ENCODE data around the gene THBS3.
"Not testable (repeated sequence)": the region's sequence is repeated elsewhere in the genome, so short reads cannot be mapped to it uniquely, and the experiment has no call there.

The THBS3 gene
- total RNA-seq: 30.3 to 45.6 (median 41.9) reads per million in 4 donors

- DNase-seq: no peak
These were observed at the start of gene THBS3 for GRCh38 chr1:155207806-155208540. TSS of gene THBS3 (minus strand) at chr1:155207897. CDS start at chr1:155207876, 21 bp downstream.

- DNase-seq: no peak
These were observed 48.6 kb upstream of the THBS3 start for GRCh38 chr1:155256058-155256852.

DNA sequence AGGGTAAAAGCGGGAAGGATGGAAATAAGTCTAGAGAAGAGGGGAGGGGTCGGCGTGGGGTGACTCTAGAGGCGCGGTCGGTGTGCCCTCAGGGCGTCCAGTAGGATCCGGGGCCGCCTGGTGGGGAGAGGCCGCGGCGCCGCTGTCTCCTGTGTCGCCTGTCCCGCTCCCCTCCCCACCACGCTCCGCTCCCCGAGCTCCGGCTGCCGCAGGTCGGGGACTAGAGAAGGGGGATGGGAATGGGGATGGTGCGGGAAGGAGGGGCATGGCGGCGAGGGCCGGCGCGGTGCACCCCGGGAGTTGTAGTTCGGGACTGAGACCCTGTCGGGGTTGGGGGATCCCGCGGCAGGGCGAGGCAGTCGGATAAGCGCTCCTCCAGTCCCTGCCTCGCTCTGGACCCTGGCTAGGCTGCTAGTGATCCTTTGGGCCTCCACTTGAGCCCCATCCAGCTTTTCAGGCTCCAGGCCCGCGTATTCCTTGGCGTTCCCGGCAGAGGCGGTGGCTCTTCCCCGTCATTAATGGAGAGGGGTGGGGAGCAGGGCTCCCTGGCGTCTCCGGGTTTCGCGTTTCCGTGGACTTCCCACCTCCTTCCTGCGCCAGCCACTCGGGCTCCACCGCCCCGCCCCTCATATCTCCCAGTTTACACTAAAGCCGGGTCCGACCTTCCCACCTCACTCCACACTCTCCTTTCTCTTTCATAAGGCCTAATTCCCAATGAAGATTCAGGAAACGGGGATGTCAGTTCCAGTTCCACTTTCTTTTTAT lies 47.7 kb upstream of the THBS3 start, which contains the start of gene ENTREP3:
Gene ENTREP3 (minus strand): TSS at position 241 of the 765 bp plus-strand sequence. CDS start 606 bp downstream, outside the sequence.
- DNase-seq: peak; percentile 54 to 76 (median 71)

DNA sequence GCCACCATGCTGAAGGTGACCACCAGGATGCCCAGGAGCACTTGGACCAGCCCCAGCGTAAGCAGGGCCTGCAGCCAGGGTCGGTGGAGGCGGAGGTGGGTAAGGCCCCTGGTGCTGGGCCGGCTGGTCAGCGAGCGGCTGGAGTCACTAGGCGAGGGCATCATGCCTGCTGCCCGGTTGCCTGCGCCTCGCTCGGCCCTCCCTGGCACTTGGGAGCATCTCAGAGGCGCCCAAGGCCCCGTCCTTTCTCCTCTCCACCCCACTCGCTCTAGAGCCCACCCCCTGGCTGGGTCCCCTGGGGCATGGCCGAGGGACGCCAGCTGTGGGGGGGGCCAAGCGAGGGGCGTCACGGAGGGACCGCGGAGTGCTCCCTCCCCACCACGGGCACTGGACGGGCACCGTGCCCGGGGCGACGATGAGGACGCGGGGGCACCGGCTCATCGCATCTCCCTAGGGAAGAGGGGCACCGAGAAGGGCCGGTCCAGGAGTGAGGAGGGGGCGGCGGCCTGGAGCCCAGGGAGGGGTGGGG lies 47.1 kb upstream of the THBS3 start:
- no peak for DNase-seq

DNA sequence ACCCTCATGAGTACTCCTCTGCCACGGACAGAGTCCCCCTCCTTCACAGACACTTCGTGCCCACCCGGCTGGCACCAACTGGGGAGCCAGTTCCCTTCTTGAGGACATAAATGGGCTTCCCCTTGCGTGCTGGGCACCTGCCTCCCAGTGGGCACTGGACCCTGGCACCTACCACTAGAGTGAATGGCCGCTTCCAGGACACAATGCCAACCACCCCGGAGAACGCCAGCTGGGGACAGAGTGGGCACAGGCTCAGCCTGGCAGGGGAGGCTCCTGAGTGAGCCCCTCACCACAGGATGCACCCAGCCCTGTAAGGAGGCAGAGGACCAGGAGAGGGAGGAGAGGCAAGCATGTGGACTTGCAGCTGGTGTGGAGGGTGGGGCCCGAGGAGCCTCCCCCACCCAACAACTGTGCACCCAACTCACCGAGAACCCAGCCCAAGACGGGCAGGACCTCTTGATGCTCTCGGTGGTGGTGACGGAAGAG lies 46.6 kb upstream of the THBS3 start:
- DNase-seq: no peak

- DNase-seq: no peak
These were observed 46.1 kb upstream of the THBS3 start for GRCh38 chr1:155253797-155254196.

DNA sequence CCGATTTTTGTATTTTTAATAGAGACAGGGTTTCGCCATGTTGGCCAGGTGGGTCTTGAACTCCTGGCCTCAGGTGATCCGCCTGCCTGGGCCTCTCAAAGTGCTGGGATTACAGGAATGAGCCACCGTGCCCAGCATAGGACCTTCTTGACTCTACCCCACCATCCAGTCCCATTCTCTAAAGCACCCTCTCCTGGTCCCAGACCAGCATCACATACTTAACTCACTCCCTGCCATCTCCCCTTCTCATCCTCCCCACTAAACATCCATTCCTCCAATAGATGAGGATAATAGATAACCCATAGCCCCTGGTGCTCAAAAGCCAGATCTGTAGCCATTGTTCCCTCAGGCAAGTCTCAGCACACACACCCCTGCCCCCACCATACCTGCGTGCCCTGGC lies 45.5 kb upstream of the THBS3 start:
- no peak for DNase-seq

DNA sequence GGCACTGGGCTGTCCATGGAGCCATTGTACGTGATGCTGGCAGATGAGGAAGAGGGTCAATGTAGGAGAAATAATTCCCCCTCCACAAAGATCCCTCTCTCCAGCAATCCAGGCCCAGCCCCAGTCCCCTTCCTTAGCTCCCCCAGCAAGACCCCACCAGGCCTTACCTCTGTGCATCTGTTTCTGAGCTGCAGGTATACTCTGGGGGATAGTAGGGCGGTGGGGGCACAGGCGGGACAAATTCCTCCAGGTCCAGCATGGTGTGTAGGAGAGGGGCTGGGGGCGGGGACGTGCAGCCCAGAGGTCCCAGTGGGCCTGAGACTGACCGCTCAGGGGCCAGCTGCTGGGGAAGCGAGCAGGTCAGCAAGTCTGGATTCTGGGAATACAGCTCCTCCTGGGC lies 43.9 kb upstream of the THBS3 start:
- DNase-seq: no peak

DNA sequence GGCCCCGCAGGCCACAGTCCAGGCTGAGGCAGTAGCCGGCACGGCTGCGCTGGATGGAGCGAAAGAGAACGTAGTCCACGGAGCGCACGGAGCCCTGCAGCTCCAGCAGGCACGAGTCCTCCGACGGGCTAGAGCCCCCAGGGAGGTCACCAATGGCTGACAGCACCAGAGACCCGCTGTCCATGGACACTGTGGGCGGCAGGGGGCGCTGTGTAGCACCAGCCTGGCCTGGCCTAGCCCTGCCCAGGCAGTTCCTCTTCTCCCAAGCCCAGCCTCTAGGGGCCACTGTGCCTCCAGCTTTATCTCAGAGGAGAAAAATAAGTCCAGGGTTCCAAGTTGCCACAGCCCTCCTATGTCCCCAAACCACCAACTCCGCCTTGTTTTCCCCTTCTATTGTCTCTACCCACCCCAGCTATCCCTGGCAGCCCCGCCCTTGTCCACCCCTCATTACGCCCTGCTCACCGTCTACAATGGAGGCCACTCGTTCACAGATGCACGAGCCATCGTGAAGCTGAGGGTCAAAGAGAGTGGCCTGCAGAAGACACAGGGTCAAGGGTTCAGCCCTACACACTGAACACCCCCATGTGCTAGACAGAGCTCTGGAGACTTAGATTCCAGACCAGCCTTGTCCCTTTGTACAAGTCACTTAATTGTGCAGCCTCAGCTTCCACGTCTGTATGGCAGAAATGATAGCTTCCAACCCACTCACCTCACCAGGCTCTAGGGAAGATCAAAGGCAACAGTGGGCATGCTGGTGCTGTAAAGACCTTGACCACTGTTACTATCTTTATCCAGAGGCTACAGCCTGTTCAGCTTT lies 43.1 kb upstream of the THBS3 start:
- DNase-seq: peak; percentile 91 to 96 (median 94)

DNA sequence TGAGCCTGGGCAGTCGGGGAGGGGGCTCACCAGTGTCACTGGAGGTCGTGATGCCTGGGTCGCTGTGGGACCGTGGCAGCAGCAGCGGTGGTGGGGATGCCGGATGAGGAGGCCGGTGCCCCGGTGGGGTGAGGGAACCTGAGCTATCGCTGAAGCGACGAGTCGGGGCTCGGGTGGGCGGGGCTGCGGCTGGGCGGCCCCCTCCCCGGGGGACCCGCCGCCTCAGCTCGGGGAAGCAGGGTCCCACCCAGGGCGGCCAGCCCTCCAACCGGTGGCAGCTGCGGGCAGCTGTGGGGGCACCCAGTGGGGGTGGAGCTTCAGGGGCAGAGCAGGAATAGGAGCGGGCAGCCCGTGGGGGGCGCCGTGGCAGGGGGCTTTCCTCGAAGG lies 42.5 kb upstream of the THBS3 start:
- no peak for DNase-seq

- no peak for DNase-seq
These were observed 40.2 kb upstream of the THBS3 start for GRCh38 chr1:155247667-155248553.

DNA sequence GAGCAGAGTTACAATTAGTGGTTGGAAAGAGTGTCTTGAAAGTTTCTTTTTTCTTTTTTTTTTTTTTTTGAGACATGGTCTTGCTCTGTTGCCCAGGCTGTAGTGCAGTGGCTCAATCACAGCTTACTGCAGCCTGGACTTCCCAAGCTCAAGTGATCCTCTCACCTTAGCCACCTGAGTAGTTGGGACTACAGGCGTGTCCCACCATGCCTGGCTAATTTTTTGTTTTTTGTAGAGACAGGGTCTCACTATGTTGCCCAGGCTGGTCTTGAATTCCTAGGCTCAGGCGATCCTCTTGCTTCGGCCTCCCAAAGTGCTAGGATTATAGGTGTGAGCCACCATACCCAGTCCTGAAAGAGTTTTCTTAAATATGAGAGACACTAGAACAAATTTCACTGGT lies 39.1 kb upstream of the THBS3 start:
- DNase-seq: not testable (repeated sequence)

- DNase-seq: no peak
These were observed 37.4 kb upstream of the THBS3 start for GRCh38 chr1:155245163-155245524.

DNA sequence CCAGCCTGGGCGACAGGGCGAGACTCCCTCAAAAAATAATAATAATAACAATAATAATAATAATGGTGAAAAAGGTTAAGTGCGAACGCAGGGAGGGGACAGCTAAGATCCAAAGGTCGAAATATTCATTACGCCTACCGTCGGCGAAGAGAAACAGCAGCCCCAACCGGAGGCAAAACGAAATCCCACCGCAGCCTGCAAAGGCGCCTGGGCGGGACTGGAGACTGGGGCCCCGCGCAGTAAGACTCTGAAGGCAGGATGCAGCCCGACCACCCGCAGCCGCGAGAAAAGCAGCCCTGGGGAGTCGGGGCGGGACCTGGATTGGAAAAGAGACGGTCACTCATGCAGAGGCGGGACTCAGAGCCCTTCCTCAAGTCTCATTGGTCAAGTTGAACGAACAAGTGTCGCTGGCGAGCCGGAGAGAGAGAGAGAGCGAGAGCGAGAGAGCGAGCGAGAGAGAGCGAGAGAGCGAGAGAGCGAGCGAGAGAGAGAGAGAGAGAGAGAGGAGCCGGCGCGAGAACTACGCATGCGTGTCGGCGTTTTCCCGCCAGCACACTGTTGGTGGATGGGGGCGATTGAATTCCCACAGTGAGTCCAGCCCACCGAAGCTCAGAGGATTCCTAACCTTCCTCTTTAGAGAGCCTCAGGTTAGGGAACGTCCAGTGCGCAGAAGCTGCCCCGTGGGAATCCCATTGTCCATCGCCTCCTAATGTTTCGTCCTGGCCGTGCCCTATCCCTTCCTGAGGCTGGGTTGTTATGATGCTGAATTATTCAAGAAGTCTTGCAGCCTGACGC lies 36.9 kb upstream of the THBS3 start:
- DNase-seq: peak; percentile 87 to 99 (median 90)

DNA sequence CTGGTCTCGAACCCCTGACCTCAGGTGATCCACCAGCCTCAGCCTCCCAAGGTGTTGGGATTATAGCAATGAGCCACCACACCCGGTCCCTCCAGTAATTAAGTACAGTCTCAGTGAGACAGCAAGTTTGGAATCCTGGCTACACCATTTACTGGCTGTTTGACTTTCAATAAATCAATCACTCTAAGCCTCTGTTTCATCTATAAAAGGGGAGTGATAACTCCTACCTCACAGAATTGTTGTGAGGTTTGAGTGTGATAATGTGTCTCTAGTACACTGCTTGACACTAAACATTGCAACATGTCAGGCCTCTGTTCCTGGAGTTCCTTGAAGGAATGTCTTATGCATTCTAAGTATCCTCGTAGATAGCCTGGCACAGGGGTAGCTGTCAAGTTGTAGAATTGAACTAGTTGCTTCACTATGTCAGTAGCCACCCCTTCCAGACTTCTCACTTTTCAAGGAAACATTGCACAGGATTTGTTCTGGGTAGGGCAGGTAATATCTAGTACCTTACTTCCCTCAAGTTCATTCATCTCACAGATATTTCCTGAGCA lies 35.2 kb upstream of the THBS3 start:
- no peak for DNase-seq

- DNase-seq: peak in 1 of 5 donors; percentile 27
These were observed 34.2 kb upstream of the THBS3 start for GRCh38 chr1:155241841-155242264.

GRCh38 chr1:155241069-155241679 lies 33.5 kb upstream of the THBS3 start:
- DNase-seq: peak; percentile 28 to 82 (median 56)

DNA sequence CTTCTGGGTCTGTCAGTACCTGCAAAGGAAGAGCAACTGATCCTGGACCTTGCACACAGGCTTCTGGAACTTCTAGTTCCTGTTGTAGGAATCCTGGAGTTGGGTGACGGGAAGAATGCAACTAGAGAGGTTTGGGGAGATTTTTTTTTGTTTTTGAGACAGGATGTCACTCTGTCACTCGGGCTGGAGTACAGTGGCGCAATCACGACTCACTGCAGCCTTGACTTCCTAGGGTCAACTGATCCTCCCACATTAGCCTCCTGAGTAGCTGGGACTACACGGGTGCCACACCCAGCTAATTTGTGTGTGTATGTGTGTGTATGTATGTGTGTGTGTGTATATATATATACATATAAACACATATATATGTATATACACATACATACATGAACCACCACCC lies 28.8 kb upstream of the THBS3 start:
- no peak for DNase-seq

DNA sequence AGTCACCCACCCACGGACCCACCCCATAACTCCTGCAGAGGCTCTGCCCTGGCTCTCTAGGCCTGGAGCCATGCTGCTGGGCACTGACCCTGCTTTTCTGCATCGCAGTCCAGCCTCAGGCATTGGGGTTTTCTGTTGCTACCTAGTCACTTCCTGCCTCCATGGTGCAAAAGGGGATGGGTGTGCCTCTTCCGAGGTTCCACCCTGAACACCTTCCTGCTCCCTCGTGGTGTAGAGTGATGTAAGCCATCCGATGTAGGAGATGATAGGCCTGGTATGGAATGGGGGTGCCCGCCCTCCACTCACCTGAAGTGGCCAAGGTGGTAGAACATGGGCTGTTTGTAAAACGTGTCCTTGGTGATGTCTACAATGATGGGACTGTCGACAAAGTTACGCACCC lies 27.7 kb upstream of the THBS3 start:
- not testable (repeated sequence) for DNase-seq

All from T-helper 1 cell (primary cell).